Neural crest cell (in vitro differentiated cells): ENCODE measurements around the gene ZNF335. TPM values are rescaled to one million over a fixed set of nuclear protein-coding genes. Genes with fewer than 3 reads are reported as not detected.
A peak's percentile ranks its signal among the peaks of the same experiment; 100 is the strongest.

Source experiments
- DNase-seq: peaks from one replicate; pipeline ENCODE4 v3.0.0; 2021; ENCODE audit warnings: low read depth, mixed read lengths, low spot score
- H3K27ac Mint-ChIP-seq: one replicate; pipeline ENCODE4 v1.8.0; 2021; ENCODE audit warnings: mild to moderate bottlenecking, mixed read lengths; ENCODE audit not compliant: unreplicated experiment
- H3K27me3 Mint-ChIP-seq: 2 replicates; pipeline ENCODE4 v1.8.0; 2021; ENCODE audit warnings: low read depth, mild to moderate bottlenecking, mixed read lengths
- H3K36me3 Mint-ChIP-seq: 2 replicates; pipeline ENCODE4 v1.8.0; 2021; ENCODE audit warnings: low read depth, mild to moderate bottlenecking, mixed read lengths
- H3K4me1 Mint-ChIP-seq: 2 replicates; pipeline ENCODE4 v1.8.0; 2021; ENCODE audit warnings: mixed read lengths
- H3K4me3 Mint-ChIP-seq: one replicate; pipeline ENCODE4 v1.8.0; 2021; ENCODE audit warnings: mild to moderate bottlenecking, mixed read lengths
- H3K9me3 Mint-ChIP-seq: 2 replicates; pipeline ENCODE4 v1.8.0; 2021; ENCODE audit warnings: mixed read lengths
- CTCF ChIP-seq: fragments of 200-600 bp; sonication (generic); conservative IDR thresholded peaks from 2 replicates; pipeline ENCODE4 v1.5.0; 2021; ENCODE audit warnings: antibody characterized with exemption, mild to moderate bottlenecking
- total RNA-seq: library from RNA; stranded (reverse); gene quantifications from 2 replicates; pipeline ENCODE4 v1.2.1, GENCODE V29; 2021

Gene ZNF335
- total RNA-seq, 1 donor from 2014 or later = 24.8 TPM

DNA sequence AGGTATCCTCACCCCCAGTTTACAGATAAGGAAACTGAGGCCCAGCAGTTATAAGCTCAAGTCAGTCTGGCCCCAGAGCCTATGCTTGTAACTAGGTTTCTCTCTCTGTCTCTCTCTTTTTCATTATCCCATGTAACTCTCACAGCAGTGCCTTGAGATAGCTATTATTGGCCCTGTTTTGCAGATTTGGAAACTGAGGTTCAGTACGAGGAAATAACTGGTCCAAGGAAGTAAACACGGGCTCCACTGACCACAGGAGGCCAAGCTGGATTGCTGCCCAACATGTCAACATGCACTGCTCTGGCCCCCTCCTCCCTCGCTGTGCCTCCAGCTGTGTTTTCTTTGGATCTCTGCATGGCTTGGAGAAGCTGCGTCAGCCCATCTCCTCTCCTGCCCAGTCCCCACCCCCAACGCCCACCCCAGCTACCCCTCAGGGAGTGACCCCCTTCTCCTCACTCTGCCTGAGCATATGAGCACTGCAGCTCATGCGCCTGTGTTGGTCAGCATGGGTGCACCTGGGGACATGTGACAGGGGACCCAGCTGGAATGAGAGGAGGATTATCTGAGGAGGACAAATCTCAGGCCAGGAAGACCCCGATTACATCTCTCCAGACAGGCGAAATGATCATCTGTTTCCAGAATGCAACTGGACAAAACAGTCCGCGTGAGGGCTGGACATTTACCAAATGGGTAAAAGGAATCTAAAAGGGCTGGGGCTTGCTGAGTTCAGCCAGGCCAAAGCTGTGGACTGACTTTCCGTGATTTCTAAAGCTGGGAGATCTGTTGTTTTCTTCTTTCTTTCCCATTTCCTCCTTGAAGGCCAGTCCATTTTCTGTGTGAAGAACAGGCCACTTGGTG is 52.2 kb downstream of the ZNF335 start:
- no peak for TF ChIP-seq CTCF
- H3K36me3 Mint-ChIP-seq = no peaks in the 10 kb centered on the region
- H3K9me3 Mint-ChIP-seq = no peaks in the 10 kb centered on the region
- H3K27me3 Mint-ChIP-seq = peaks cover 15% of the 10 kb centered on the region
- no peaks in the 10 kb centered on the region for H3K4me1 Mint-ChIP-seq
- no peak overlapping the region for H3K4me3 Mint-ChIP-seq
- no peak for DNase-seq
- H3K27ac Mint-ChIP-seq = no peak overlapping the region

GRCh38 chr20:45918779-45919537 is 53.0 kb downstream of the ZNF335 start:
- H3K27me3 Mint-ChIP-seq = peaks cover 17% of the 10 kb centered on the region
- TF ChIP-seq CTCF = no peak
- no peak overlapping the region for H3K4me3 Mint-ChIP-seq
- H3K36me3 Mint-ChIP-seq = no peaks in the 10 kb centered on the region
- H3K27ac Mint-ChIP-seq = no peak overlapping the region
- no peaks in the 10 kb centered on the region for H3K9me3 Mint-ChIP-seq
- no peak for DNase-seq
- no peaks in the 10 kb centered on the region for H3K4me1 Mint-ChIP-seq

- TF ChIP-seq CTCF = no peak
- Mint-ChIP-seq H3K4me1 (no peaks in the 10 kb centered on the region), H3K27ac (no peak overlapping the region), H3K9me3 (no peaks in the 10 kb centered on the region), H3K4me3 (no peak overlapping the region), H3K36me3 (no peaks in the 10 kb centered on the region), H3K27me3 (peaks cover 17% of the 10 kb centered on the region)
- DNase-seq = no peak
Observed at GRCh38 chr20:45918182-45918737, 53.7 kb downstream of the ZNF335 start.

GRCh38 chr20:45917790-45918141 is 54.2 kb downstream of the ZNF335 start:
- Mint-ChIP-seq H3K27ac (no peak overlapping the region), H3K4me3 (peak overlapping the region; percentile 45), H3K4me1 (no peaks in the 10 kb centered on the region)

More at GRCh38 chr20:45917790-45918141, 54.2 kb downstream of the ZNF335 start:
- Mint-ChIP-seq H3K27me3 (peaks cover 14% of the 10 kb centered on the region), H3K36me3 (no peaks in the 10 kb centered on the region), H3K9me3 (no peaks in the 10 kb centered on the region)
- TF ChIP-seq CTCF = no peak
- DNase-seq = no peak
